Measurements from ENCODE around the gene DNMT1.
"Not testable (repeated sequence)": the region's sequence is repeated elsewhere in the genome, so short reads cannot be mapped to it uniquely, and the experiment has no call there.

Gene DNMT1

GRCh38 chr19:10194500-10195198 lies at the start of gene DNMT1:
DNMT1 (minus strand) TSS chr19:10194953; CDS start chr19:10194899, 54 bp downstream.
- peak; percentile 92 to 96 (median 94) for DNase-seq

DNA sequence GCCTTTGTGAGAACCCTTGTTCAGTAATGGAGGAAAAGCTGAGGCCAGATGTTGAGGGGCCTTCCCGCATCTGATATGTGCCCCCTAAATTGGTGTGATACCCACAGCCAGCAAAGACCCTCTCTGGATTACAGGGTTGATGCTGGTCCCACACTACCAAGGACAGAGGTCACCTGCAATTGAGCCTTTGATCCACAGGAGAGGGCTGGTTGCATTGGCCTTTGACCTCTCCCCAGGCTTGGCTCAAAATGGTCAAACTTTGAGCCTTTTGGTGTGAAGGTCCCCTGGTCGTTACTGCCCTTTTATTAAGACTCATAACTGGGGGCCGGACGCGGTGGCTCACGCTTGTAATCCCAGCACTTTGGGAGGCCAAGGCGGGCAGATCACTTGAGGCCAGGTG lies 48.9 kb upstream of the DNMT1 start:
- DNase-seq = no peak

DNA sequence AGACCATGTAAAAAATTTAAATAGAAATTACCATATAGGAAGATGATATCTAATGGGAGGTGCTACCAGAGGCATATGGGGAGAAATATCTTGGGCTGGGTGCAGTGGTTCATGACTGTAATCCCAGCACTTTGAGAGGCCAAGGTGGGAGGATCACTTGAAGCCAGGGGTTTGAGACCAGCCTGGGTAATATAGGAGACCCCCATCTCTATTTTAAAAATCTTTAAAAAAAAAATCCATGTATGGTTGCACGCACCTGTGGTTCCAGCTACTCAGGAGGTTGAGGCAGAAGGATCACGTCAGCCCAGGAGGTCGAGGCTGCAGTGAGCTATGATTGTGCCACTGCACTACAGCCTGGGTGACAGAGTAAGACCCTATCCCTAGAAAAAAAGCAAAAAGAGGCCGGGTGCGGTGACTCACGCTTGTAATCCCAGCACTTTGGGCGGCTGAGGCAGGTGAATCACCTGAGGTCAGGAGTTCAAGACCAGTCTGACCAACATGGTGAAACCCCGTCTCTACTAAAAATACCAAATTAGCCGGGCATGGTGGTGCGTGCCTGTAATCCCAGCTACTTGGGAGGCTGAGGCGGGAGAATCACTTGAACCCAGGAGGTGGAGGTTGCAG lies 47.2 kb upstream of the DNMT1 start:
- not testable (repeated sequence) for DNase-seq

DNA sequence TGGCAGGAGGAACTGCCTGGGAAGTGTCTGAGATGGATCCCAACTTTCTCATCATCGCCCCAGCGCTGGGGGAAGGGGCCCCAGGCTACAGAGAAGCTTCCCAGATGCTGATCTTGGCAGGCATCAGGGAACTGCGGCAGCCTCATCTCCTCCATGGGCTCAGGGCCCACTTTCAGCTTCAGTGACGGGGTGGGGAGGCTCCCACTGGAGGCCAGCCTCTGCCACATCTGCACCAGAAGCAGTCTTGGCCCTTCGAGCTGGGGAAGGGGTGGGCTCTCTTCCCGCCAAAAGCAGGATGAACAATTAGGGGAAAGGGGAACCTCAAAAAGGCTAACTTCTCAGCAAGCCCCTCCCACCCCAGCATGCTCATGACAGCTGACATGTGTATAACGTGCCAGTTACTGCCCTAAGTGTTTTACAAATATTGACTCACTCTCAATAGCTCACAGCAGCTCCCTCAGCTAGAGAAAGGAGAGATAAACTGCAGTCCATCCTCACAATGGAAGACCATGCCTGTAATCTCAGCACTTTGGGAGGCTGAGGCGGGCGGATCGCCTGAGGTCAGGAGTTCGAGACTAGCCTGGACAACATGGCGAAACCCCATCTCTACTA lies 43.5 kb upstream of the DNMT1 start:
- no peak for DNase-seq

DNA sequence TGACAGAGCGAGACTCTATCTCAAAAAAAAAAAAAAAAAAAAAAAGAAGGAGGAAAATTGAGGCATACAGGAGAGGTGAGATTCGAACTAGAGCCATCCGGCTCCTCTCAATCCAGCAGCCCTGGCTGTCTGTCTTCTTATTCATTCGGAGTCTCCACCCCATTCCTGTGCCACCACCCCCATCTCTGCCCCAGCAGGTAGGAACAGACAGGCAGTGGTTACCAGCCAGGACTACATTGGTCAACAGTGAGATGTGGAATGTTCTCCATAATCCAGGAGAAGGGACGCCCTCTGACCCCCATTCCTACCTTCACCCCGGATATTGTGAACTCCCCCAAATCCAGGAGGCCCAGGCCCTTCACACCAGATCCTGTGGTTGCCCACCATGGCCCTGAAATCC lies 42.9 kb upstream of the DNMT1 start:
- DNase-seq = no peak

DNA sequence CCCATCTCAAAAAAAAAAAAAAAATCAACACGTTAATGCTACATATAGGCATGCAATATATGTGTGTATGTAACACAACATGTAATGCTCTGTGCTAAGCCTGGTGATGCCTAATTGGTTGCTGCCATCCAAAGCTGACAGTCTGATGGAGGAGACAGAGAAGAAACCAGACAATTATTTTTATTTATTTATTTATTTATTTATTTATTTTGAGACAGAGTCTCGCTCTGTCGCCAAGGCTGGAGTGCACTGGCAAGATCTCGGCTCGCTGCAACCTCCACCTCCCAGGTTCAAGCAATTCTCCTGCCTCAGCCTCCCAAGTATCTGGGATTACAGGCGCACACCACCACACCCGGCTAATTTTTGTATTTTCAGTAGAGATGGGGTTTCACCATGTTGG lies 40.7 kb upstream of the DNMT1 start:
- not testable (repeated sequence) for DNase-seq

- DNase-seq = no peak
Observed at GRCh38 chr19:10235003-10235402, 40.2 kb upstream of the DNMT1 start.

DNA sequence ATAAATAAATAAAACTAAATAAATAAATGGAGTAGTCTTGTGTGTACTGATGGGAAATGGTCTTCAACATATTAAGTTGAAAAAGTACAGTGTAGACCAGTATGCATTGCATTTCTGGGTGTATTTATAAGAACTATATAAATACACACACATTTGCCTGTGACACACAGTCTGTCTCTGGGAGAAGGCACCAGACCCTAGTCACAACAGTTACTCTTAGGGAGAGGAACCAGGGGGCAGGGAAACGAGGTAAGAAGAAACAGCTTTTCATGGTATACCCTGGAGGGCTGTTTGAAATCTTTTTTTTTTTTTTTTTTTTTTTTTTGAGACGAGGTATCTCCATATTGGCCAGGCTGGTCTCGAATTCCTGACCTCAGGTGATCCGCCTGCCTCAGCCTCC lies 39.2 kb upstream of the DNMT1 start:
- no peak for DNase-seq

DNA sequence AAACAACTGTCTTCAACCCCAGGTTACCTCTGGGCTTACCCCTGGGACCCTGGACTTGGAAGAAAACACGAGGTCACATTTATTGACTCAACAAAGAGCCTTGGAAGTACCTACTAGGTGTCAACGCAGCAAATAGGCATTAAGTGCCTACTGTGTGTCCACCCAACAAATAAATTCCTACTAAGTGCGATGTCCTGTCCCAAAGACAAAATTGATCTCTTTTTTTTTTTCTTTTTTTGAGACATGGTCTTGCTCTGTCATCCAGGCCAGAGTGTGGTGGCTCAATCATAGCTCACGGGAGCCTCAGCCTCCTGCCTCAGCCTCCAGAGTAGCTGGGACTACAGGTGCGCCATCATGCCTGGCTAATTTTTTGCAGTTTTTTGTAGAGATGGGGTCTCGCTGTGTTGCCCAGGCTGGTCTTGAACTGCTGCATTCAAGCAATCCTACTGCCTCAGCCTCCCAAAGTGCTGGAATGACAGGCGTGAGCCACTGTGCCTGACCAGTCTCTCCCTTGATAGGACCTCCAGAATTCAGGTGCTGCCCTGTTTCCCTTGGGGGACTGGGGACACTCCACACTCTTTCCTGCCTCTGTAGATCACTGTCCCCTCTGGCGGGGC lies 37.0 kb upstream of the DNMT1 start:
- DNase-seq = no peak

DNA sequence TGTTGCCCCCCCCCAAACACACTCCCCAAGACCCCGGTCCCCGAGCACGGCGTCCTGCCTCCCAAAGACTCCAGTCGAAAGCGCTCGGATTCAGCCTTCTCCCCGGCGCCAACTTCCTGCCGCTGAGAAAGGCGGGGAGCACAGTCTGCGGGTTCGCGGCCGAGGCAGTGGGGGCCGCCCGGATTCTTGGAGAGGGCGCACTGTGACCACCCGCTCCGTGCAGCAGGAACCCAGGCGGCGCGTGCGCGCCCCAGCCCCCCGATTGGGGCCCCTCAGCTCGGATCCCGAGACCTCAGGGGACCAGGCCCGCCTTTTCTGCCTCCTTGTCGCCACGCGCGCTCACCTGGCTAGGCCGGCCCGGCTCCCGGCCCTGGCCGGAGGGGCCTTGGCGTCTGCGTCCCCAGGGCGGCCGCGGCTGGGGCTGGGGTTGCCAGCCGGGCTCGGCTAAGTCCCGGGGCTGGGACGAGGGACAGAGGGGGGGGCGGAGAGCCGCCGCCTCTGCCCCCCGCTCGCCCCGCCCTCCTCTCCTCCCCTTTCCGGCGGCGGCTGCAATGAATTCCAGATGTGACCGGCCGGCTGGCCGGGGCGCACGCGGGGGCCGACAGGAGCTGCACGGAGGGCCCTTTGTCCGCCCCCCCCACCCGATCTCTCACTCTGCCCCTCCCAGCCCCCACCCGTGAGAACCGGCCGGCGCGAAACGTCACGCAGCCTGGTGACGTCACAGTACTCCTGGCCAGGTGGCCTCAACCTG lies 36.3 kb upstream of the DNMT1 start, which contains the start of gene S1PR2:
S1PR2 (minus strand) TSS at position 471 of the 751 bp plus-strand sequence. CDS start 6,426 bp downstream, outside the sequence.
- peak; percentile 33 to 49 (median 40) for DNase-seq

- peak; percentile 13 to 43 (median 37) for DNase-seq
Observed at GRCh38 chr19:10230173-10230860, 35.6 kb upstream of the DNMT1 start.

GRCh38 chr19:10228920-10229319 lies 34.2 kb upstream of the DNMT1 start:
- DNase-seq = peak in 1 of 4 experiments; percentile 10

DNA sequence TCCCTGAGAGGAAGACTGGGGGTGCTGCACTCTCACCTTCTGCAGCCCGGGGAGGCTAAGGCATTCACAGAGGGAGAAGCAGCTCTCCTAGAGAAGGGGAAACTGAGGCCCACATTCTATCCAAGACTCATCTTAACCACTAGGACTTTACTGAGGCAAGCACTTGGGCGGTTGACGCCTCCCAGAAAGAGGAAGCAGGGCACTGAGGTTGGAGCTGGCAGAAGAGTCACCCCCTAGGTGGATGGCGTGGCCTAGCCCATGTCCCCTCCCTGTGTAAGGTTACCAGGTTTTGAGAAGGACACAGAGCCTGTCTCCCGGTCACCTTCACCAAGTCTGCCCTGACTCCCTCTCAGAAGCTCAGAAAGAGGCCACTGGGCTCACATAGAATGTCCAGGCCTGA lies 33.6 kb upstream of the DNMT1 start:
- no peak for DNase-seq

DNA sequence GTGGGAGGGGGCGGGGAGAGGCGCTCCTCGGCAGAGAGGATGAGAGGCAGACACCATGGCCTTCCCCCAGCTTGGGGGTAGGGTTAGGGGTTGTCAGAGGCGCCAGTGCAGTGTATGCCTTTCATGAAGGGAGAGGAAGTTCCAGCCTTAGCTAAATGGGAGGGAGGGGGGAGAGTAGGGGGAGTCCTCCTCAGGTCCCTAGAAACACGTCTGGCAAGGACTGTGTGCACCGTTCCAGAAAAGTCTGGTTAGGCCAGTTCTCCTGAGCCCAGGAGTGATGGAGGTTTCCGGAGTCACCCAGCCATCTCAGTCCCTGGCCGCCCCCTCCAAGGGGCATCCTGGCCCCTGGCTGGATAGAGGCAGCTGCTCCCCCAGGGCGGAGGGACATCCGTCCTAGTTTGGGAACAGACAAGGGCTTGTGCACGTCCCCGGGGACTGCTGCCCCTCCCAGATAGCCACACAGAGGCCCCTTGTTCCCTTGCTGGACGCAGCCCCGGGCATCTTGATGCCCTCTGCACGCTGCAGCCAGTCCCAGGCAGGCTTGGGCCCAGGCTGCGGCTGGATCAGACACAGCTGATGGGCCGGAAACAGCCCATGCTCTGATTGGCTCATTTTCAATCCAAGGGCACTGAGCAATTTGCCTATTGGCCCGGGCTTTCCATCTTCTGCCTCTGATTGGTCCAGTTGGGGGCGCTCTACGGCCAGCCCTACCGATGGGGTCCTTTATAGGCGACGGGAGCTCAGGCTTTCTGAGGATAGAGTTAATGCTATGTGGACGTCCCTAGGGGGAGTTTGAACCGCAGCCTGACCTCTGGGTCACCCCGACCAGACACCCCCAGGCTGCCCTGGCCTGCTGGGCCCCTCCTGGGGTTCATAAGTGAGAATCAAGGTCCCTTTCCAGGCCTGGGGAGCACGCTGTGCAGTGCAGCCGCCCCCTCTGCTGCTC lies 32.5 kb upstream of the DNMT1 start:
- DNase-seq = no peak

DNA sequence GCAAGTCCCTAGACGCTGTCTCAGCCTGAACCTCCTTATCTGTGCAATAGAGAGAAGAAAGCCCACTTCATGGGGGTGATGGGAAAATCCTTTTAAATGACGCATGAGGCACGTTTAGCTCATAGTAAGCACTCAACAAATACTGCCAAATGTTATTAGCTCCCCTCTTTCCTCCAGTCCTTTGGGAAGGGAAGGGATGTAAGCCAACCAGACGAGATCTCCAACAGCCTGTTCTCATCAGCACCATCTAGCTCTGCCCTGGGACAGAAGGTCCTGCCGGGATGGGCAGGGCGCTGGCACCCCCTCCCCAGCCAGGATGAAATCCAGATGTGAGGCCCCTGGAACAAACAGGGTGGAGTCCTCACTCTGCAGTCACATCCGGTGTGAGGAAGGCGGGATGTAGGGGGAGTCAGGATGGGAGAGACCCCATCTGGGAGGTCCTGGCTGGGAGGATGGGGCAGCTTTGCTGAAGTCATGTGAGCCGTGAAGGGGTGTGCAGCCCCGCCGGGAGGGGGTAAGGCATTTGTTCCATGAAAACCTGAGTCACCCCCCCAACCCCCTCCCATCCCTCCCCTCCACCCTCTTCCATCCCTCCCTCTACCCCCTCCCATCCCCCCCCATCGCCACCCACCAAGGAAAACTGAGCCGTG lies 31.7 kb upstream of the DNMT1 start:
- no peak for DNase-seq

GRCh38 chr19:10226021-10226375 lies 31.2 kb upstream of the DNMT1 start:
- no peak for DNase-seq

- no peak for DNase-seq
Observed at GRCh38 chr19:10224337-10224736, 29.6 kb upstream of the DNMT1 start.

DNA sequence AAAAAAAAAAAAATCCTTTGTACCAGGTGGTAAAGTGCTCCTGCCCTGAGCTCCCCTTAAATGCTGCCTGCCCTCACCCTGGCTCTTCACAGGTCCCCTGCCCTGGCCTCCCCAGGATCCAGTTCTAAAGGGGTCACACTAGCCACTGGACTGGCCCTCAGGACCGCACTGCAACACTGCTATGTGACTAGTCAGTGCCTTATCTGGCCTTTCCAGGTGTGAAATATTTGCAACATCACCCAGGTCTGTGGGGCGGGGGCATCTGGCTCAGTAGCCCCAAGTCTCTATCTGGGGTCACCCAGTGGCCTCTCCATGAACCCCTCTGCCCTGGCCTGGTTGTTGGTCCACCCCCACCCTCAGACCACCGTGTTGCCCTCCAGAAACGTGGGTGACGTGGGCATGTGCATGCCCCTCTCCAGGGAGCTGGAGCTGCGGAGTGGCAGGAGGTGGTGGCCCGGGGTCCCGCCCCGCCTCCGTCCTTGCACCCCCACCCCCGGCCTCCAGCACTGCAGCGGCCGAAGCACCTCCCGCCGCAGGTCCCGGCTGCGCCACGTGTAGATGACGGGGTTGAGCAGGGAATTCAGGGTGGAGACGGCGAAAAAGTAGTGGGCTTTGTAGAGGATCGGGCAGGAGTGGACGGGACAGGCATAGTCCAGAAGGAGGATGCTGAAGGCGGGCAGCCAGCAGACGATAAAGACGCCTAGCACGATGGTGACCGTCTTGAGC lies 28.9 kb upstream of the DNMT1 start:
- DNase-seq = no peak

GRCh38 chr19:10222201-10222890 lies 27.6 kb upstream of the DNMT1 start:
- no peak for DNase-seq

Measured in activated CD4-positive, CD25-positive, alpha-beta regulatory T cell (primary cell).